ENCODE results near the gene LRRC4B.
A peak's percentile ranks its signal among the peaks of the same experiment; 100 is the strongest.

LRRC4B gene

DNA sequence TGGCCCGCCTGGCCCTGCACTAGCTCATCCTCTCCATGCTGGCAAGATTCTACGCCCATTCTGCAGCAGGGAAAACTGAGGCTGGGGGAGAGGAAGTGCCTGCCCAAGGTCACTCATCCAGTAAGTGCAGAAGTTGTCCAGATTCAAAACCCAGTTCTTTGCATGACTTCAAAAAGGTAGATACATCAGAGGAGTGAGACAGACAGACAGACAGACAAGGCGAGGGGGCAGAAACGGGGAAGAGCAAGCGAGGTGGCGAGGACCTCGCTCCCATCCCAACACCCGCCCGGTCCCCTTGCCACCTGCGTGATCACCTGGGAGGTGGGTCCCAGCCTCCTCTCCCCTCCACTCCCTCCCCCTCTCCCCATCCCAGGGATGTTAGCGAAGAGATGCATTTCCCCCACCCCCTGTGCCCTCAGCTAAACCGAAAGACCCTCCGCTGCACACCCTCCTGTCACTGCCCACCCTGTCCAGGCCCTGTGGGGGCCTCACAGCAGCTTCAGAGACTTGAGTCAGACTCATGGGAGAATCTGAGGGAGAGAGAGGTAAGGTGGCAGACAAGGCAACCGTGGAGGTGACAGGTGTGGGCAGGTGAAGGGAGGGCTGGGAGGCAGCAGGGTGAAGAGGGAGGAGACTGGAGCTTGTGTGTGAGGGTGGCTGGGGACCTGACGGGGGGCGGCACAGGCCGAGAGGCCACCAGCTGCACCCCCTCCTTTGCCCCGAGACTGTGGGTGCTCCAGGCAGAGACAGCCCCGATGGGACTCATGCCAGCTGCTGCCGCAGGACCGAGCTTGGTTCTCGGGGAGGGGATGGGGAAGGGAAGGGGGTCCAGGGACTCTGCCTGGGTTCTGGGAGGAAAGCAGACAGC, 18.9 kb downstream of the LRRC4B start:
- no peak for TF ChIP-seq CTCF (IDR thresholded peaks at IDR 0.05; ENCODE audit: low read depth, low read length)
- no peak for DNase-seq (ENCODE audit: extremely low read depth, low read depth)

GRCh38 chr19:50548191-50549058, 19.8 kb downstream of the LRRC4B start:
- no peak for TF ChIP-seq CTCF (IDR thresholded peaks at IDR 0.05; ENCODE audit: low read depth, low read length)
- no peak for DNase-seq (ENCODE audit: extremely low read depth, low read depth)

DNA sequence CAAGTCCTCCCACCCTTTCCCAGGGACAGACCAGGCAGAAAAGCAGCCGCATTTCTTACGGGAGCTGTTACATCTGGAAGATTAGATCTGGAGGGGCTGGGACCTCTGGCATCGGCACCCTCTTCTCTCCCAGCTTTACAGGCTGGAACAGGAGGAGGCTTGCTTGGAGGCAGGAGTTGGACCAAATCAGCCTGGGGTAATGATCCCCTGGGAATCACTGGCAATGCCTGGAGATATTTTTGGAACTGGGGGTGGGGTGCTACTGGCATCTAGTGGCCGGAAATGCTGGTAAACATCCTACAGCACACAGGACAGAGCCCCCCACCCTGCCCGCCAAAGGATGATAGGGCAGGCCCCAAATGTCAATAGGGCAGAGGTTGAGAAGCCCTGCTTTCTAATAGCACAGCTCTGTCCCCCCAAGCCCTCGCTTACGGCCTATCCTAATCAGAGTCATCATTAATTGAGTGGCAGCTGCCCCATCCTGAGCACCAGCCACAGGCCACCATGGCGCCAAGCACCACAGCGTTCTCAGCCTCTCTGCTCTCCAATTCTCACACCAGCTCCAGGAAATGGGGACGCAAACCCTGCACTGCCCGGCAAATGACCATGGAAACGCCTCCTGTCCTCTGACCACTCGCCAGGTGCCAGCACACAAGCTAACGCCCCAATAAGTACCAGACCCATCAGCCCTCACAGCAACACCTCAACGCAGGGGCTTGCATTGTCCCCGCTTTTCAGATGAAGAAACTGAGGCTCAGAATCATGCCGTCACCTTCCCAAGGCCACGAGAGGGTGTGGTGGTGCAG, 20.6 kb downstream of the LRRC4B start:
- DNase-seq (ENCODE audit: extremely low read depth, low read depth), result no peak
- no peak for TF ChIP-seq CTCF (IDR thresholded peaks at IDR 0.05; ENCODE audit: low read depth, low read length)

DNA sequence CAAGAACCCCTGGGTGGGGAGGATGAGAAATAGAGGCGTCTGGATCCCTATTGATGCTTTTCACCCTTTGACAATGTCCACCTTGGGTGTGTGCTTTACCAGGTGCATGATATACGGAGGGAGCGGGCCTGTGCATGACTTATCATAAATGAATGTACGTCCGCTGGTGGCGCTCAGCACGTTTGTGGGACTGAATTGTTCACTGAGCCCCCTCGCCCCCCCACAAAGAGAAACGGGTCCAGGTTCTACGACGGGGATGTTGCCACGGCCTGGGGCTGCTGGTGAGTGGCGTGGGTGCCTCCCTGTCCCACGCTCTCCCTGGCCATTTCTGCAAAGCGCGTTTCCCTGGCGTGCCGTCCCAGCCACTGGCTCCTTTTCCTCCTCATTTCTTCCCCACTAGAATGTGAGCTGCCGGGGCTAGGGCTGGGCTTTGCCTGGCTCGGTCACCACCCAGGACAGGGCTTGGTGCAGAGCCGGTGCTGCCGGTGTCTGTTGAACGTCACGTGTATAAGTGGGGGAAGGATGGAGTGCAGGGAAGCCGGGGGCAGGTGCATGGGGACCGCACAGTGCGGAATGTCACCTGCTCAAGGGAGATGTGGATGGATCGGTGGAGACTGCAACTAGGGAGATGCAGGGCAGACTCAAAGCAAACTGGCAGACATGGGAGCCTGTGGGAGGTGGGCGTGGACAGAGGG, 21.6 kb downstream of the LRRC4B start:
- no peak for DNase-seq (ENCODE audit: extremely low read depth, low read depth)
- TF ChIP-seq CTCF (IDR thresholded peaks at IDR 0.05; ENCODE audit: low read depth, low read length), result no peak

DNA sequence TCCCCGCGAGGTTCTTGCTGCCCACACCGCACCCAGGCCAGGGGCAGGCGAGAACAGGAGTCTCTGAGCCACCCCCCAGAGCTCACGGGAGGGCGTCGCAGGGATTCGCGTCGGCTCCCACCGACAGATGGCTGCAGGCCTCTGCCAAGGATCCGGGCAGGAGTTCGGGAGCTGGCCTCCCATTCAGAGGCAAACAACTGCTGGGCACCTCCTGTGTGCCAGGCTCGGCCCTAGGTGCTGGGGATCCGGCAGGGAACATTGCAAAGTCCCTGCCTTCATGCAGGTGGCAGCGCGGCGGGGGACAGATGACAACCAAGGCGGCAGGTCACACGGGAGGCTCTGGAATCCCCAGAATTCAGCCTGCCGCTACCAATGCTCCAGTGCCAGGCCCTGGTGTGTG, 25.3 kb downstream of the LRRC4B start:
- DNase-seq (ENCODE audit: extremely low read depth, low read depth), result no peak
- no peak for TF ChIP-seq CTCF (IDR thresholded peaks at IDR 0.05; ENCODE audit: low read depth, low read length)

DNA sequence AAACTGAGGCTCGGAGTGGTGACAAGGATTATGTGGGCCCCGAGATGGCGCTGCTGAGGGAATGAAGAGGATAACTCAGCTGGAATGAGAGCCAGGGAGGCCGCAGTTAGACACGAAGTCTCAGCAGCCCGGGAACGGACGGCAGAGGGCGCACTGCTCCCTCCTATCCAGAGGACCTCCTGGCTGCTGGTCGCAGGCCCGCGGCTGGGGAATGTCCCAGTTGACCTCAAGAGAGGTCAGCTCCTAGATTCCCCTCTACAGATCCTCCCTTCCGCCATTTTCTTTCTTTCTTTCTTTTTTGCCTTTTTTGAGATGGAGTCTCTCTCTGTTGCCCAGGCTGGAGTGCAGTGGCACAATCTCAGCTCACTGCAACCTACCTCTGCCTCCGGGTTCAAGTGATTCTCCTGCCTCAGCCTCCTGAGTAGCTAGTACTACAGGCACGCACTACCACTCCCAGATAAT, 30.4 kb downstream of the LRRC4B start:
- TF ChIP-seq CTCF (IDR thresholded peaks at IDR 0.05; ENCODE audit: low read depth, low read length), result peak; percentile 79
- DNase-seq (ENCODE audit: extremely low read depth, low read depth), result peak; percentile 28

Data from AG09319 (cell line).